AG04450 (cell line): ENCODE measurements around the gene SLC13A5. TPM values are rescaled to one million over a fixed set of nuclear protein-coding genes. Genes with fewer than 3 reads are reported as not detected.
A peak's percentile ranks its signal among the peaks of the same experiment; 100 is the strongest.

Source experiments
- CTCF ChIA-PET: fragments of 300-600, 350-600 bp; formaldehyde crosslinking; extraction: SDS; loops from one replicate; lab custom pipeline; 2022; ENCODE audit warnings: antibody characterized with exemption, inconsistent platforms; lab: Charles Lee
- POLR2A ChIA-PET: fragments of 350-600 bp; formaldehyde crosslinking; extraction: SDS; loops from one replicate; lab custom pipeline; 2021; ENCODE audit warnings: antibody characterized with exemption, inconsistent platforms; lab: Yijun Ruan, JAX
- DNase-seq: peaks from one replicate; pipeline ENCODE4 v3.0.0-alpha.2; 2011; ENCODE audit warnings: low read depth, low spot score
- H3K27ac ChIP-seq: one replicate; pipeline ENCODE4 v1.5.1; 2012; ENCODE audit warnings: low read depth, low read length, control low read depth
- H3K27me3 ChIP-seq: one replicate; pipeline ENCODE4 v1.6.0; 2012; ENCODE audit warnings: low read length; ENCODE audit not compliant: control insufficient read depth, insufficient read depth
- H3K4me3 ChIP-seq: 2 replicates; pipeline ENCODE4 v1.5.1; 2011; ENCODE audit warnings: mild to moderate bottlenecking, low read depth, low read length, control low read depth
- H3K9me3 ChIP-seq: 2 replicates; pipeline ENCODE4 v1.5.1; 2012; ENCODE audit warnings: low read length; ENCODE audit not compliant: control insufficient read depth, insufficient read depth
- CTCF ChIP-seq: IDR thresholded peaks from 2 replicates; pipeline ENCODE4 v1.5.1; 2011; ENCODE audit warnings: low read depth, low read length, control low read depth, inconsistent platforms
- polyA minus RNA-seq: library from RNA; depleted of rRNA, polyadenylated mRNA; stranded (reverse); fragments of >200 nt; gene quantifications from 2 replicates; pipeline ENCODE4 v1.2.3, GENCODE V29; 2011; rRNA and poly(A)+ RNA removed
- polyA plus RNA-seq: library from polyadenylated mRNA; depleted of rRNA; stranded (reverse); fragments of >200 nt; gene quantifications from 2 replicates; pipeline ENCODE4 v1.2.3, GENCODE V29; 2011; rRNA removed

Gene SLC13A5
- polyA plus RNA-seq (not detected in 2 replicates), polyA minus RNA-seq (not detected in 2 replicates)

- Histone ChIP-seq H3K4me3 (peak within 1 kb of the TSS; percentile 22; the same call in 1 of the 2 replicates), H3K27me3 (peaks cover 39% of the 10 kb centered on the region), H3K9me3 (peaks cover 9% of the 10 kb centered on the region), H3K27ac (no peak within 1 kb of the TSS)
- DNase-seq: no peak
- ChIA-PET POLR2A (no interaction called here), CTCF (no interaction called here)
- peak; percentile 41 for TF ChIP-seq CTCF
Measured at GRCh38 chr17:6713130-6713917, at the start of gene SLC13A5. TSS of gene SLC13A5 (minus strand) at chr17:6713369. CDS start at chr17:6713333, 36 bp downstream.

- DNase-seq: no peak
- CTCF ChIA-PET: no interaction called here
- Histone ChIP-seq H3K27me3 (no peaks in the 10 kb centered on the region), H3K9me3 (no peaks in the 10 kb centered on the region), H3K27ac (no peak overlapping the region), H3K4me3 (no peak overlapping the region)
- no peak for TF ChIP-seq CTCF
- POLR2A ChIA-PET: no interaction called here
Measured at GRCh38 chr17:6761779-6762178, 48.6 kb upstream of the SLC13A5 start.

- Histone ChIP-seq H3K4me3 (no peak overlapping the region), H3K9me3 (no peaks in the 10 kb centered on the region), H3K27me3 (no peaks in the 10 kb centered on the region), H3K27ac (no peak overlapping the region)
- CTCF ChIA-PET: interaction anchor here (0.8 to 1.6 kb wide), 2 partner anchors 86 to 264 kb away, joined by 3 to 4 read pairs; no protein-coding TSS in a partner anchor
- no peak for DNase-seq
- POLR2A ChIA-PET: no interaction called here
- TF ChIP-seq CTCF: no peak
Measured at GRCh38 chr17:6757747-6758146, 44.6 kb upstream of the SLC13A5 start.

GRCh38 chr17:6756425-6757031 lies 43.4 kb upstream of the SLC13A5 start:
- CTCF ChIA-PET: interaction anchor here (1.6 kb wide), 1 partner anchor 265 kb away, joined by 4 read pairs; no protein-coding TSS in a partner anchor
- H3K27ac ChIP-seq: no peak overlapping the region
- DNase-seq: no peak
- no peaks in the 10 kb centered on the region for H3K27me3 ChIP-seq
- POLR2A ChIA-PET: no interaction called here
- no peaks in the 10 kb centered on the region for H3K9me3 ChIP-seq
- TF ChIP-seq CTCF: no peak
- peak overlapping the region; percentile 60 for H3K4me3 ChIP-seq
